NK-92 treated with Interleukin-12 subunit alpha and Interleukin-12 subunit beta, amount 100 ng/mL, for 24 hours (cell line): ENCODE data around the gene FAM110A.
"Not testable (repeated sequence)": the region's sequence is repeated elsewhere in the genome, so short reads cannot be mapped to it uniquely, and the experiment has no call there.

Experiments used
- DNase-seq: peaks from one replicate; lab custom pipeline; 2025; lab: John Stamatoyannopoulos, UW

FAM110A gene

DNA sequence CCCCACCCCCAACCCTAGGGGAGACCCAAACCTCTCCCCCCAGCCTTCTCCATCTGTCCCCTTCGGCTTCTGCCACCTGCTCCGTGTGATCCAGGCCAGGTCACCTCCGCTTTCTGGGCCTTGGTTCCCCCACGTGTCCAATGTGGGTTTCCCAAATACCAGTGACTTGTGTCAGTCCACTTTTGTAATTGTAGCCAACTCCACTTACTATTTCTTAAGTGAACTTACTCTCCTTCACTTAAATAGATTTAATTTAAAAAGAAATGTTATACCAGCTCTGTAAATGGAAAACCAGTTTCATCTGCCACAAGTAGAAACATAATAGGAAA lies 10.0 kb upstream of the FAM110A start:
- no peak for DNase-seq

DNA sequence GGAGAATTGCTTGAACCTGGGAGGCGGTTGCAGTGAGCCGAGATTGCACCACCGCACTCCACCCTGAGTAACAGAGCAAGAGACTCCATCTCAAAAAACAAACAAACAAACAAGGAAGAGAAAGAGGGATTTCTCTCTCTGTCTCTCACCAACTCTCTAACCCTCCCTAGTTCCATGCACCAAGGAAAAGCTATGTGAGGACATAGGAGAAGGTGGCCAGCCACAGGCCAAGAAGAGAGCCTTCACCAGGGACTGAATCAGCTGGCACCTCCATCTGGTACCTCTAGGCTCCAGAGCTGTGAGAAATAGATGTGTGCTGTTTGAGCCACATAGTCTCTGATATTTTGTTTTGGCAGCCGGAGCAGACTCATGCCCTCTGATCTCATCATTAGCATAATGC lies 9.0 kb upstream of the FAM110A start:
- no peak for DNase-seq

DNA sequence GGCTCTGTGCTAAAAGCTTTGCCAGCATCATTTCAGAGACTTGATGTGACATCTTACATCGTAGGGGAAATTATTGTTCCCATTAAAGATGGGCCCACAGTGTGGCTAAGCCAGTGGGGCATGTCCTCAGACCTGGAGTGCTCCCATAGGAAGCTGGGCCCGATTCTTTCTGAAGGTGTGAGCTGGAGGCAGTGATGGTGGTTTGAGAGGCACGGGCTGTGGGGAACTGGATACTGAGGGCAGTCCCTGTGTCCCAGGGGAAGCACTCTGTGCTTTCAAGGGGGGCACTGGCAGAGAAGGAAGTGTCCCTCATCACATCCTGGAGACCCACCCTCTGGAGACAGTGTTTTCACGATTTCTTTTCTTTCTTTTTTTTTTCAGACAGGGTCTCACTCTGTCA lies 8.6 kb upstream of the FAM110A start:
- no peak for DNase-seq

DNA sequence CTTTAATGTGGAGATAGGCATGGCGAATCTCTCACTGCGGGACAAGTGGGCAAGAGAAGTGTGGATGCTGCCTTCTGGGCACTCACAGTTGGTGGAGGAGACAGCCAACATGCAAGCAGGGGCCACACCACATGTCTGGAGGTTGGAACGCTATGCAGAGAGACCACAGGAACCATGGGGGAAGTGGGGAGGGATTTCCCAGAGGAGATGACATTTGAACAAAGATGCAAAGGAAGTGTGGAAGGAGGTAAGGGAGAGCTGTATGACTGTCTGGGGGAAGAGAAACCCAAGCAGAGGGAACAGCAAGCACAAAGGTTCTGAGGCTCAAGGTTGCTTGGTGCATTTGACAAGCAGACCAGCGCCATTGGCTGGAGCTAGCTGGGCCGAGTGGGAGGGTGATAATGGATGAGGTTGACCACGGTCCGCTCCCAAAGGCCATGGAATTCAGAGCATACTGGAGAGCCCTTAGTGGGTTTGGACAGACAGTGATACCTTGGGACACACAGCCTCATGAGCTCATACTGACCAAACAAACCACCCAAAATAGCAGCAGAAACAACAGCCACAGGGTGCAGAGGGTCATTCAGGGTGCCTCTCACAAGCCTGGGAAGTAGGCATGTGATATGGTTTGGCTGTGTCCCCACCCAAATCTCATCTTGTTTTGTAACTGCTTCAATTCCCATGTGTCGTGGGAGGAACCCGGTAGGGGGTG lies 7.6 kb upstream of the FAM110A start:
- DNase-seq, result no peak

DNA sequence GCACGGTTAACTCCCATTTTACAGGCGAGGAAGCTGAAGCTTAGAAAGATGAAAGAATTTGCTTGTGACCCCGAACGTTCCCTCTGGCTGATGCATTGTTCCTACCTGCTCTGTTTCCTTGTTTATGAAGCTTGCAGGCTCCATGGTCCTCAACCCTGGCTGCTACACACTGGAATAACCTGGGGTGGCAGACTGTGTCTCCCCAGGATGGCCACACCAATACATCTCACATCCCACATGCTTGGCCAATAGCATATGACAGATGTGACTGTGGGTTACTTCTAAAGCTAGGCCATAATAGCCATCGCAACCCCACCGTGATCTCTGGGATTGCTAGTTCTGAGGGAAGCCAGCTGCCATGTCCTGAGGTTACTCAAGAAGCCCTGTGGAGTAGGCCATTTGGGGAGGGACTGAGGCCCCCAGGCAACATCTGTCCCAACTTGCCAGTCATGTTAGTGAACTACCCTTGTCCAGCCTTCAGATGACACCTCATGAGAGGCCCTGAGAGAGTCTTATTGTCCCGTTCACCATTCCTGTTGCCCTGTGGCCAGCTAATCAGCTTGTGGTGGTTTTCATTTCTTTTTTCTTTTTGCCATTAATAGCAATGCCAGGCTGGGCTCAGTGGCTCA lies 6.7 kb upstream of the FAM110A start:
- no peak for DNase-seq

DNA sequence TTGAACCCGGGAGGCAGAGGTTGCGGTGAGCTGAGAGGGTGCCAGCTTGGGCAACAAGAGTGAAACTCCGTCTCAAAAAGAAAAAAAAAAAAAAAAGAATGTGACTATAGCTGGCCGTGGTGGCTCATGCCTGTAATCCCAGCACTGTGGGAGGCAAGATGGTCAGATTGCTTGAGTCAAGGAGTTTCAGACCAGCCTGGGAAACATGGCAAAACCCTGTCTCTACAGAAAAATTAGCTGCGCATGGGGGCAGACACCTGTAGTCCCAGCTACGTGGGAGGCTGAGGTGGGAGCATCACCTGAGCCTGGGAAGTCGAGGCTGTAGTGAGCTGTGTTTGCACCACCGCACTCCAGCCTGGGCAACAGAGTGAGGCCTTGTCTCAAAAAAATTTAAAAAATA lies 5.5 kb upstream of the FAM110A start:
- not testable (repeated sequence) for DNase-seq

DNA sequence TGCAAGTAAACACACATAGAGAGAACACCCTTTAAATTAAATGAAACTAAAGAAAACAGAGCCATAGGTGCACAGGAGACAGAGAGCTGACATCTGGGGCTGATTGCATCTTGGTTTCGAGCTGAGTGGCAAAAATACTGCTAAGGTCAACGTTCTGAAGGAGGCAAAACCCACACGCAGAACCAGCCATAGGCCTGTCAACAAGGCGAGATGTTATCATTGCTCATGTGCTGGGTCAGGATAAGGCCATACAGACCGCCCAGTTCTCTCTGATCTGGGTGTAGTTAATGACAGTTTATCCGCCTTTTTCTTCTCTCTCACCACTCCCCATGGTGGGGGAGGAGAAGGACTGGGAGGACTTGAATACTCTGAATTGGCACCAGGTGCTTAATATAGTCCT lies 4.5 kb upstream of the FAM110A start:
- no peak for DNase-seq

DNA sequence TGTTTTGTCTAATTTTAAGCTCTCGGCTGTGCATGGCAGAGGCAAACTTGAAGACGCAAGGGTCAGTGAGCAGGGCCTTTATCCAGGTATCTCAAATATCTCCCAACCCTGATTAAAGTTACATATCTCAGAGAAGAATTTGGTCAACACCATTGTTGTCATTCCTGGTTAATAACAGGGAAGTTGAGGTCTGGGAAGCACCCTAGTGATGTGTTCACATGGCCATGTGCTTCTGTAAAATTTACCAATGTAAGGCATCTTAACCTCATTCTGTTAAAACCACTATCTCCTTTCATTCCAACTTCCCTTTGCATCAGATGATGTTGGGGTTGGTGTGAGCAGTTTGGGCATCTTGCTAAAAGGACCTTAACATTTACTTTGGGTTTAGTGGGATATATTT lies 4.0 kb upstream of the FAM110A start:
- no peak for DNase-seq

DNA sequence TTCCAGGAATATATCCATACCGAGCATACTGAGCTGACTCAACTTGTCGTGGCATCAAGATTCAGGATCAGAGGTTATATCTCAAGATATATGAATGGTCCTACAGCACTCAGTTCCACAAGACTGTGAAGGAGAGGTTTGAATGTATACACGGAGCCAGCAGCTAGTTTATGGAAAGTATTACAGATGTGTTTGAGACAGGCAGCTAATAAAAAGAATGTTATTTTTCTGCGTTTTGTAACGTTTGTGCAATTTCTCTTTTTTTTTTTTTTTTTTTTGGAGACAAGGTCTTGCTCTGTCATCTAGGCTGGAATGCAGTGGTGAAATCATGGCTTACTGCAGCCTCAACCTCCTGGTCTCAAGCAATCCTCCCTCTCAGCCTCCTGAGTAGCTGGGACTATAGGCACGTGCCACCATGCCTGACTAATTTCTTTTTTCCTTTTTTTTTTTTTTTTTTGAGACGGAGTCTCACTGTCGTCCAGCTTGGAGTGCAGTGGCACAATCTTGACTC lies 3.4 kb upstream of the FAM110A start:
- no peak for DNase-seq

DNA sequence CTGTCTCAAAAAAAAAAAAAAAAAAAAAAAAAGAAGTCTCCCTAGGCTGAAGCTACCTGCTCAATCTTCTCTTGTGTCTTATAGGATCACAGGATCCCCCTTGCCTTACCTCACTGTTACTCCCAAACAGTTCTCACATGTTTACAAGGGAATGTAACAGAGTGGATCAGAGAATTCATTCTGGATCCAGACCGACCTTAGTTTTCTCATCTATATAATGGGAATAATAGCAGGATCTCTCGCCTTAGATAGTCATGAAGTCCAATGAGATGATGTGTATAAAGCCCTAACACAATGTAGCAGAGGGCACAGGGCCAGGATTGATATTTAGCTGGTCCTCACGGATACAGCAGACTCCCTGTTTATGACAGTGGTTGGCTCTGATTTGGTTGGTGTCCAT lies 2.3 kb upstream of the FAM110A start:
- no peak for DNase-seq

DNA sequence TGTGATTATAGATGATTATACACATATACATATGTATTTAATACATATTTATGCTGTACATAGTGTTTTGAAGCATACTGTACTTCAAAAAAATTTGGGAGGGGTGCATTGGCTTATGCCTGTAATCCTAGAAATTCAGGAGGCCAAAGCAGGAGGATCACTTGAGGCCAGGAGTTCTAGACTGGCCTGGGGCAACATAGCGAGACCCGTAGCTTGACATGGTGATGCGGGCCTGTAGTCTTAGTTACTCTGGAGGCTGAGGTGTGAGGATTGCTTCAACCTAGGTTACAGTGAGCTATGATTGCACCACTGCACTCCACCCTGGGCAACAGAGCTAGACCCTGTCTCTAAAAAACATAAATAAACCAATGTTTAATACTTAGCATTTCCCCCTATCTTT lies 1.6 kb upstream of the FAM110A start:
- DNase-seq, result no peak

DNA sequence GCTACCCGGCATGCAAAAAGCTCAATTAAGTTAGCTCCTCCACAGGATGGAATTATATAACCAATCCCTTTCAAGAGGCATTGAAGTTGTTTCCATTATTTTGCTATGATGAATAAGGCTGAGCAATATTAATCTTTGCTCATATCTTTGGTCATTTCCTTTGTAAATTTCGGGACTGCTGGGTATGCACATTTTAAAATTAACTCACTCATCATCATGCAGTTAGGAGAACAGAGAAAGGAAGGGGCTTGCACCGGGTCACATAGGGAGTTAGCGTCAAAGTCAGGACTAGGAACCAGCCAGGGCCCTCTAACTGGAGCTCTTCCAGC lies 430 bp upstream of the FAM110A start:
- DNase-seq, result no peak

DNA sequence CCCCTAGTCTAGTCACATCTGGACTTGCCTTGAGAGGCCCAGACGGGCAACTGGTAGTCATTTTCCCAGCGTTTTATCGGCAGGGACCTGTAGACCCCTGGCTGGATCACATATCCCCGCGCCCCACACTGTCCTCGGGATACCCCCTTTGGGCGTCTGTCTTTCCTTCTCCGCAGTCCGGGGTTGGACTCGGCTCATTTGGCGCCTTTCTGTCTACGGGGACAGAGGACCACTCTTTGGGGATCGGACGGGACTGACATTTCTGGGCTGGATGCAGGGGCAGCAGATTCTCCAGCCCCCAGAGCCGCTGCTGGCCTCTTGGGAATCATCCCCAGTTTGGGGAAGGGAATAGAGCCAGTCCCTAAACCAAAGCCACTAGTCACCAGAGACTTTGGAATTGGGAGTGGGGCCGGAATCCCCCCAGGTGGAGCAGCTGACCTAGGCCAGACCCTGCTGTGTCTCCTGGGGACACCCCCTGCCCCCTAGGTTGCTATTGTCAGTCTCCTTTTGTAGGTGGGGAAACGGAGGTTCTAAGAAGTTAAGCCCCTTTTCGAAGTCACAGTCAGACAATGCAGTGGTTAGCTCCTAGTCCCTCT lies 734 bp downstream of the FAM110A start:
- no peak for DNase-seq

DNA sequence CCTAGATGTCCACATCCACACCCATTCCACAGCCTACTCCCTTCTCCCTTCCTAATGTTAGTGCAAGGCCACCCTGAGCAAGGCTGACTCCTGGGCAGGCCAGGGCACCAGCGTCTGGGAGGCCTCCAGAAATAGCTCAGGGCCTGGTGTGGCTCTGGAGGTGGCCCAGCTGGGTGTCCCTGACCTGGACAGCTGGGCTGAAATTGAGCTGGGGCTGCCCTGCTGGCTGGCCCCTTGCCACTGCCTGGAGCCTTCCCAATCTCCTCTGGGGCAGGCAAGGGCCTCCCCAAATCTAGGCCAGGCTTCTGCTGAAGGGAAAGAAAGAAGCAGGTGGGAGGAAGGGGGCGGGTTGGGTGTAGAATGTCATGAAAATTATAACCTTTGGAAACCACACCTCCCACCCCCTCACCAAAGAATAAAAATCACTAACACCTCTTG lies 2.1 kb downstream of the FAM110A start:
- DNase-seq, result no peak

DNA sequence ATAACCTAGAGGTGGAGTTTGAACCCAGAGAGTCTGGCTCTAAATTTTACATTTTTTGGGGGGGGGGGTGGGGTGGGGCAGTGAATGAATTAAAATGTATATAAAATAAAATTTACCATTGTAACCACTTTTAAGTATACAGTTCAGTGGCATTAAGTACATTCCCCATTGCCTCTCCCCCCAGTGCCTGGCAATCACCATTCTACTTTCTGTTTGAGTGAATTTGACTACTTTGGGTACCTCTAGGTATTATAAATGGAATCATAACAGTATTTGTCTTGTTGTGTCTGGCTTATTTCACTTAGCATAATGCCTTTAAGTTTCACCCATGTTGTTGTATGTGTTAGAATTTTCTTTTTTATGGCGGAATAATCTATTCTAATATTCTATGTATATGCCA lies 2.7 kb downstream of the FAM110A start:
- DNase-seq, result no peak

DNA sequence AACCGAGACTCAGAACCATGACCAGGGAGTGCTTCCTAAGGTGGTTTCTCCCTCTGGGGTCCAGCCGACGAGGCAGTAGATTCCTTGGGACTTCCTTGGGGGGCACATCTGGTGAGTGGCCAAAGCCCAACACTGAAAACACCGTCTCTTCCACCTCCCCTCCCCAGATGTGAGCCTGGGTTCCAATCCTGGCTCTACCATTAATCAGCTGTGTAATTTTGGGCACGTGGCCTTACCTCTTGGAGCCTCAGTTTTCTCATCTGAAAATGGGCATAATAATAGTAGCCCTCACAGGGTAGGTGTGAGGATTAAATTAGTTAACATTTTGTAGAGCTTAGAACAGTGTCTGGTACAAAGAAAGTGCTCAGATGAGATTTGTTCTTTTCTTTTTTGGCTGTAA lies 5.5 kb downstream of the FAM110A start:
- no peak for DNase-seq

DNA sequence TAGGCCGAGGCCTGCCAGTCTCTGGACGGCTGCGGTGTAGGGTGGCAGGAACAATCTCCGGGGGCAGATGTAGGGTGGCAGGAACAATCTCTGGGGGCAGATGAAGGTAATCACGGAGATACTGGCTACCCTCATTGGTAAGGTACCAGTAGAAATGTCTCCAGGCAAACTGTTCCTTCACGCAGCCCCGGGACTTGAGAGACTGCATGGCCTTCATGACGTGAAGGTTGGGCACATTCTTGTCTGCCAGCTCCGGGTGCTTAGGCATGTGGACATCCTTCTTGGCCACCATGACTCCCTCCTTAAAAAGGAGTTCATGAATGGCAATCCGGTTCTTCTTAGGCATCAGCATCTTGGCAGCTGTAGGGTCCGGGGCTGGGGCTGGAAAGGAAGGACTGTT lies 6.1 kb downstream of the FAM110A start:
- no peak for DNase-seq

DNA sequence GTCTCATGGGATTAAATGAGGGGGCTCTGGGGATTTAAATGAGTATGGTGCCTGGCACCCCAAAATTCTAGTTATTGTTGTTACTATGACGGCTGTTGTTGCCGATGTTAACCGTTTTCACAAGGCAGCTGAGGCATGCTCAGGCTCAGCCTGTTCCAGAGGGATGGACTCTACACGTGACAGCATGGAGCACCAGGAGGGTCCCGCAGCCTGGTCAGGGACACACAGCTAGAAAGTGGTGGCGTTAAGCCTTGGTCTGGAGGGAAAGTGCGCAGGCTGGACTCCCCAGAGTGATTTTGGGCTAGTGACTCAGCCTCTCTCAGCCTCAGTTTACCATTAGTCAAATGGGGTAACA lies 7.0 kb downstream of the FAM110A start:
- DNase-seq, result no peak

DNA sequence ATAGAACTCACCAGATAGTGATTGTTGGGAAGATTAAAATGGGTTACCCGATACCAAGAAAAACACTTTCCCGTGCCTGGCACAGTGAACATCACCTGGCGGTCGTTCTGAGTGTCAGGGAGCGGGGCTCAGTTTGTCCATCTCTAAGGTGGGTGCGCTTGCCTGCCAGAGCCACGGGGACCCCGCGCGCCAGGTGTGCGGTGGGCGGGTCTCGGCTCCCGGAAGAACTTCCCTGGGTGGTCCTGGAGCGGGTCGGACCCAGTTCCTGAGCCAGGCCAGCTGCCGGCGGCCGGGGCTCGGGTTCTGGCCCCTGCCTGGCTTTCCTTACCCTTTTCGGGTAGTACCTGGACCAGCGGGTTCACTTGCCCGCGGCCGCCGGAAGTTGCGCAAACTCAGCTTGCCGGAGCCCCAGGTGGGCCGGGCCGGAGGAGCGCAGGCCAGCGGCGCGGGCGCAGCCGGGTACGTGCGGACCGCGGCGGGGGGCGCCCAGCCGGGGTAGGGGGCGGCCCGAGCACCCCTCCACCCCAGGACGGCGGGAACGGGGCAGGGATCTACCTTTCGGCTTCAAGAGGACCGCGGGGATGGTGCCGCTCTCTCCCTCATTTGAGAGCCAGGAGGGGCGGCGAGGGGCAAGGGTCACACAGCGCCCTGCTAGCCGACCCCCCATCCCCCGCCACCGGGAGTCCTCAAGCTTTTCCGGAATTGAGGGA lies 7.5 kb downstream of the FAM110A start:
- no peak for DNase-seq

DNA sequence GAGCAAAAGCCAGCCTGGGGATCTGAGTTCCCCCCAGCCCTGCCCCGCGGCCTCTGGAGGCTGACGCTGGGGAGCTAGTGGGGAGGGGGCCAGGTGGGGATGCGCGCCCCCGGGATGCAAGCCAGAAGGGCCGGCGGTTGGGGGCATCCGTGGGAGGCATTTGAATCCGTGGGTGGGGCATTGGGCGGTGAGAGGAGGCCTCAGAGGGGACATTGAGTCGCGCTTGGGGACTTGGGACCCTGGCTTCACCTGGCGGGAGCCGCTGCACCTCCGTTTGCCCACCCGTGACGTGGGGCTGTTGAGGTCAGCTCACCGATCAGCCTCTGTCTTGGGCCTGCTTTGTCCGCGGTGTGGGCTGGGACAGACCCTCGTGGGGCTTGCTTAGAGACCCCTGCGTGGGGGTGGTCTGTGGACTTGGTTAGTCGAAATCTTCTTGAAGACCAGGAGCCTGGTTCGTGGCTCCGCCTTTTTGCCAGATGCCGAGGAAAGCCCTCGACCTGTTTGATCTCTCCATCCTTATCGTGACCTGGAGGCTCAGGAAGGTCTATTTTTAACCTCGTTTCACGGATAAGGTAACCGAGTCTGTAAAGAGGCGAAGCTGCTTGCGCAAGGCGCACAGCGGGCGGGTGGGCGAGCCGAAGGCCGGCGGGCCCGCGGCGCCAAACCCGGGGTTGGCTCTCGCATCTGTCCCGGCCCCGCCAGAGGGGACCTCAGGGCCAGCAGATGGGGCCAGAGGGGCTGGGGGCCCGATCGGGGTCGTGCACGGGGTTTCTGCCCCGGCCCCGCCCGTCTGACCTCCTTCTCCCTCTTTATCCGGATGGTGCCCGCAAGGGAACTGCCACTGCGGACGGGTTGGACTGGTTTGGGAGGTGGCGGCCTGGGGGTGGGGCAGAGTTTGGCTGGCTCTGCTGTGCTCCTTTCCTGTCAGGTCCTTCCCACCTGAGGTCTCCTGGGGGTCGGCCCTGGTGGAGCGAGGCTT lies 8.3 kb downstream of the FAM110A start:
- DNase-seq, result no peak

DNA sequence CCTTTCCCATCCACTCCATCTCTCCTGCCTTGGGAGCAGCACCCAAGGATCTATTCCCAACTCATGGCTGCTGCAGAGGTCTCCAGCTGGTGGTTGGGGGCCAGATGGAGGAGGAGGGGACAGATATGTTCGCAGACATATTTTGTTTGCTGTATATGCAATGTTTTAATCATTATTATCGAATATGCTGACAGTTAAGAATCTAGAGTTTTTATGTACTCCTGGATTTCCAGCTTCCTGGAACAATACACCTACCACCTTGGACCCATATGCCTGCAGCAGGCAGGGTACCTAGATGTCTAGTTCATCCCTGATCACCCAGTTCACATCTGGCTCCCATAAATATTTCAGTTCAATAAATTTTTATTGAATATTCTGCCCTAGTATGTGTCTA lies 9.0 kb downstream of the FAM110A start:
- DNase-seq, result no peak

DNA sequence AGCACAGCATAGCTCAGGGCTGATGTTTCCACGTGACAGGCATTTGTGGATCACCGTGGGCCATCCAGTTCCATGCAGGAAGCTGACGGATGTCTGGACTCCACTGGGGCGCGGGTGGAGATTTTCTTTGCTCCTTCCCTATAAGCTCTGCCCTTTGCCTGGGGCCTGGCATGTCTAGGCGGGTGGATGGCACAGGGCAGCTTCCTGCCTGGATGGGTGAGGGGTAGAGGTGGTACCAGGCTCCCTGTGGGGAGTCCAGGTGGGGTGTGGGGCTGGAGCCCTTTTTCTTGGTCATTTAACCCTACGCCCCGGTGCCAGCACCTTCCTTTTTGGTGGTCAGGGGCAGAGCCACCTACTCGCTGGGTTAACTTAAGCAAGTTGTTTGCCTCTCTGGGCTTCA lies 10.4 kb downstream of the FAM110A start:
- DNase-seq, result no peak
